SK-N-MC (cell line): ENCODE data around the gene UNC13B.

Source experiments
- EZH2 ChIP-seq: fragments of 200-600 bp; sonication (generic); IDR thresholded peaks from one replicate; pipeline ENCODE4 v1.6.1; 2017; ENCODE audit warnings: antibody characterized with exemption
- POLR2AphosphoS5 ChIP-seq: IDR thresholded peaks from 2 replicates; pipeline ENCODE4 v1.6.1; 2012; ENCODE audit warnings: mild to moderate bottlenecking, low read depth, low read length, borderline replicate concordance

DNA sequence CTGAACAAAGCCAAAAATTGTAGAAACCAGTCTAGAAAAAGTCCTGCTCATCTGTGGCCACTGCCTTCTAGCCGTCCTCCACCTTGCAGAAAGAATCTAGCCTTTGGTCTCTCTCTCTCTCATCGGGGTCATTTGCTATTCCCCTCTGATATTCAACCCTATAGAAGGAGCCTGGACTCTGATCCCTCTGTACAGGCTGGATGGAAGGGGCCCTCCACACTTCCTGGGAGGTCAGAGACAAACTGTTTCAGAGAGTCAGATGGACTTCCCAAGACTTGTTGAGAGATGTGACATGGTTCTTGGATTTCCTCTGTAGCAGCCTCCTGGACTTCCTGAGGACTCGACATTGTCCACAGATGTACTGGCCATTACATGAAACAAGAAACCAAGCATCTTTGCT, 243.1 kb downstream of the UNC13B start:
- TF ChIP-seq POLR2AphosphoS5 (no peak), EZH2 (no peak)
